GM12878 (cell line): Measurements from ENCODE around the gene PIR. TPM values are rescaled to one million over a fixed set of nuclear protein-coding genes. Genes with fewer than 3 reads are reported as not detected.

Experiments
- ATAC-seq: fragments of 200-7000 bp; cut with Tn5 transposase; 3 replicates; pipeline ENCODE4 v1.9.1; 2020; ENCODE audit warnings: mild to moderate bottlenecking, moderate library complexity
- Bru-seq: library from RNA; stranded (reverse); fragments of 400-500 nt; gene quantifications from one replicate; lab custom pipeline; 2021; lab: Mats Ljungman, UMichigan
- BruChase-seq, 2 experiments: library from RNA; stranded (reverse); fragments of 400-500 nt; gene quantifications; one replicate each; lab custom pipeline; 2021; lab: Mats Ljungman, UMichigan
- BruUV-seq: library from RNA; stranded (reverse); fragments of 400-500 nt; replicated peaks from 2 replicates; lab custom pipeline; 2021; lab: Mats Ljungman, UMichigan
- CTCF ChIA-PET: fragments of 300-600 bp; sonication (Branson Sonifier 250); formaldehyde crosslinking; extraction: SDS; loops from one replicate; lab custom pipeline; 2021; ENCODE audit warnings: inconsistent platforms; lab: Yijun Ruan, JAX
- POLR2A ChIA-PET: fragments of 350-600 bp; formaldehyde crosslinking; extraction: SDS; loops from one replicate; lab custom pipeline; 2021; ENCODE audit warnings: inconsistent platforms; lab: Charles Lee
- RAD21 ChIA-PET: fragments of 300-600 bp; sonication (Branson Sonifier 250); formaldehyde crosslinking; loops from one replicate; lab custom pipeline; 2023; ENCODE audit warnings: antibody characterized with exemption; ENCODE audit not compliant: unreplicated experiment; lab: Charles Lee
- SMC1A ChIA-PET: fragments of 300-600 bp; sonication (Branson Sonifier 250); formaldehyde crosslinking; loops from one replicate; lab custom pipeline; 2023; ENCODE audit not compliant: unreplicated experiment, uncharacterized antibody; lab: Charles Lee
- DNase-seq: peaks from one replicate; pipeline ENCODE4 v3.0.0-alpha.2; 2011; ENCODE audit warnings: low read depth, low spot score
- FAIRE-seq: peaks from 3 replicates; lab custom pipeline; 2011; peaks lifted over from hg19 to GRCh38; lab: Jason Lieb, UNC
- H2AFZ ChIP-seq: 2 replicates; pipeline ENCODE4 v1.6.0; 2011; ENCODE audit warnings: low read depth, low read length, control low read depth; ENCODE audit not compliant: control insufficient read depth
- H3K27ac ChIP-seq: 2 replicates; pipeline ENCODE4 v1.5.1; 2011; ENCODE audit warnings: control low read depth; ENCODE audit not compliant: control insufficient read depth, insufficient read depth
- H3K27me3 ChIP-seq, 2 experiments: replicated peaks in 1 of 2; 2 replicates each; pipeline versions ENCODE4 v1.6.0 to v1.6.1; 2011; ENCODE audit warnings: low read length in 1 of 2; ENCODE audit not compliant: control insufficient read depth in 2 of 2, insufficient read depth in 2 of 2
- H3K36me3 ChIP-seq, 2 experiments: 2 replicates each; pipeline ENCODE4 v1.5.1; 2011; ENCODE audit warnings: low read length in 1 of 2; ENCODE audit not compliant: control insufficient read depth in 2 of 2, insufficient read depth in 2 of 2
- H3K4me1 ChIP-seq: 2 replicates; pipeline ENCODE4 v1.6.1; 2011; ENCODE audit warnings: mild to moderate bottlenecking, low read length, moderate library complexity, mixed read lengths; ENCODE audit not compliant: control insufficient read depth, insufficient read depth
- H3K4me2 ChIP-seq: 2 replicates; pipeline ENCODE4 v1.6.0; 2011; ENCODE audit warnings: control low read depth; ENCODE audit not compliant: control insufficient read depth, insufficient read depth
- H3K4me3 ChIP-seq: fragments of 200-600 bp; sonication (generic); 2 replicates; pipeline ENCODE4 v1.5.1; 2016
- H3K79me2 ChIP-seq: 2 replicates; pipeline ENCODE4 v1.6.0; 2011; ENCODE audit warnings: low read length; ENCODE audit not compliant: control insufficient read depth, insufficient read depth
- H3K9ac ChIP-seq: 2 replicates; pipeline ENCODE4 v1.8.0; 2011; ENCODE audit warnings: low read length, control low read depth, mixed read lengths; ENCODE audit not compliant: control insufficient read depth, insufficient read depth
- H3K9me3 ChIP-seq: replicated peaks from 3 replicates; pipeline ENCODE4 v1.5.1; 2011; ENCODE audit warnings: mild to moderate bottlenecking, low read length; ENCODE audit not compliant: control insufficient read depth, insufficient read depth
- H4K20me1 ChIP-seq: 2 replicates; pipeline ENCODE4 v1.6.0; 2011; ENCODE audit not compliant: control insufficient read depth, insufficient read depth
- BACH1 ChIP-seq: fragments of 450-650 bp; IDR thresholded peaks from 2 replicates; pipeline ENCODE4 v1.6.1; 2017; ENCODE audit warnings: mild to moderate bottlenecking, borderline replicate concordance
- BHLHE40 ChIP-seq, 2 experiments: fragments of 450-650 bp in 1 of 2; IDR thresholded peaks; 2 replicates each; pipeline ENCODE4 v1.6.1; 2011 to 2017; ENCODE audit warnings: low read depth in 2 of 2, borderline replicate concordance in 1 of 2, improper control_type of control experiment in 1 of 2, low read length in 1 of 2, mild to moderate bottlenecking in 1 of 2
- CTCF ChIP-seq, 3 experiments: IDR thresholded peaks in 2 of 3; conservative IDR thresholded peaks in 1 of 3; 2 replicates each; pipeline ENCODE4 v1.5.1; 2011; ENCODE audit warnings: low read depth in 3 of 3, low read length in 3 of 3, mild to moderate bottlenecking in 3 of 3, control low read depth in 2 of 3, moderate library complexity in 2 of 3, inconsistent platforms in 1 of 3, mixed read lengths in 1 of 3; ENCODE audit not compliant: control insufficient read depth in 2 of 3, insufficient read depth in 1 of 3; ENCODE audit errors: extremely low read depth in 1 of 3
- IKZF1 ChIP-seq: fragments of 450-650 bp; conservative IDR thresholded peaks from 2 replicates; pipeline ENCODE4 v1.6.1; 2017; ENCODE audit warnings: antibody characterized with exemption, mild to moderate bottlenecking
- KDM1A ChIP-seq: fragments of 200-600 bp; sonication (generic); IDR thresholded peaks from 2 replicates; pipeline ENCODE4 v1.6.1; 2016; ENCODE audit warnings: borderline replicate concordance
- PBX3 ChIP-seq: IDR thresholded peaks from 2 replicates; pipeline ENCODE4 v1.6.1; 2011; ENCODE audit warnings: mild to moderate bottlenecking, low read depth, low read length, moderate library complexity; ENCODE audit not compliant: insufficient replicate concordance
- PKNOX1 ChIP-seq: fragments of 450-650 bp; IDR thresholded peaks from 2 replicates; pipeline ENCODE4 v1.6.1; 2016; ENCODE audit warnings: mild to moderate bottlenecking
- POLR2A ChIP-seq: IDR thresholded peaks from 2 replicates; pipeline ENCODE4 v1.6.1; 2011; ENCODE audit warnings: low read depth, mild to moderate bottlenecking, low read length
- RBBP5 ChIP-seq: fragments of 200-600 bp; sonication (generic); conservative IDR thresholded peaks from 2 replicates; pipeline ENCODE4 v1.6.1; 2016
- RCOR1 ChIP-seq: conservative IDR thresholded peaks from 2 replicates; pipeline ENCODE4 v1.6.1; 2012; ENCODE audit warnings: low read depth, low read length, improper control_type of control experiment
- SP1 ChIP-seq: IDR thresholded peaks from one replicate; pipeline ENCODE4 v1.6.1; 2011; ENCODE audit warnings: low read depth, low read length
- WGBS: methylation state at CpG from one replicate; pipeline ENCODE4 v1.1.6; 2016; ENCODE audit warnings: low lambda C conversion rate; ENCODE audit not compliant: insufficient replicate concordance, insufficient coverage; ENCODE audit errors: missing lambda C conversion rate; 5-methylcytosine and 5-hydroxymethylcytosine counted together
- in situ Hi-C: fragments of 300-500 bp; cut with MboI; formaldehyde crosslinking; loops from 9 replicates; pipeline ENCODE4 v1.14.3; 2018; ENCODE audit warnings: mixed read lengths
- intact Hi-C: fragments of 100-400 bp; cut with micrococcal nuclease; formaldehyde crosslinking; loops from one replicate; pipeline ENCODE4 v1.14.2; 2022; ENCODE audit not compliant: unreplicated experiment
- long read RNA-seq, 2 experiments: library from polyadenylated mRNA; unstranded; transcript quantifications; one replicate each; pipeline ENCODE4 v2.0.0, GENCODE V29; 2019 to 2020
- polyA minus RNA-seq, 3 experiments: library from RNA; depleted of rRNA, polyadenylated mRNA; stranded (reverse); fragments of >200 nt; gene quantifications; 2 replicates each; pipeline ENCODE4 v1.2.3, GENCODE V29; 2011
- polyA plus RNA-seq, 11 experiments: library from polyadenylated mRNA; depleted of rRNA in 4 of 11; unstranded in 6 of 11; stranded (reverse) in 5 of 11; fragments of >200 nt; fragmentation: Nextera tagmentation in 4 of 11; fragmentation: Illumina TruSeq in 1 of 11; extraction: Ambion mirVana in 4 of 11; extraction: Trizol in 1 of 11; gene quantifications; 1 replicate in 1 of 11; 2 replicates in 10 of 11; pipeline versions ENCODE4 v1.2.1 to v1.2.3, GENCODE V29; 2011 to 2016; ENCODE audit warnings: inconsistent platforms in 2 of 11, missing spikeins in 2 of 11, low read depth in 1 of 11
- total RNA-seq, 4 experiments: library from RNA; depleted of rRNA in 3 of 4; stranded (reverse); fragments of >200 nt in 3 of 4; fragmentation: Illumina TruSeq in 1 of 4; extraction: Trizol in 1 of 4; gene quantifications; 2 replicates each; pipeline versions ENCODE4 v1.2.1 to v1.2.3, GENCODE V29; 2013 to 2021

PIR gene
- 2.4 and 4.4 TPM in 2 replicates for total RNA-seq (2013; cell fraction: nucleolus; rRNA removed)
- total RNA-seq (2014; rRNA removed) (3.8 and 5.3 TPM in 2 replicates), total RNA-seq (2014; rRNA removed; fragmentation: Illumina TruSeq; extraction: Trizol) (5.3 and 6.3 TPM in 2 replicates), total RNA-seq (2021) (4.1 and 5.0 TPM in 2 replicates), polyA plus RNA-seq (2011; rRNA removed) (16.5 and 25.2 TPM in 2 replicates), polyA plus RNA-seq (2014; fragmentation: Illumina TruSeq; extraction: Trizol) (6.6 and 7.3 TPM in 2 replicates), polyA plus RNA-seq (2014; fragmentation: Nextera tagmentation; extraction: Ambion mirVana) (10 to 100 TPM; 10.4 to 10.9 TPM), polyA plus RNA-seq (2014; rRNA removed) (5.4 and 5.7 TPM in 2 replicates), polyA plus RNA-seq (2016; fragmentation: Nextera tagmentation; extraction: Ambion mirVana) (1 to 10 TPM; 7.4 to 9.9 TPM), polyA minus RNA-seq (2011; rRNA and poly(A)+ RNA removed) (6.9 and 7.0 TPM in 2 replicates), Bru-seq, nascent RNA (percentile 42 among the genes with signal in this experiment), BruChase-seq, experiment 1, labeled RNA remaining after a 6-hour chase (percentile 36 among the genes with signal in this experiment), BruChase-seq, experiment 2, labeled RNA remaining after a 2-hour chase (percentile 32 among the genes with signal in this experiment)
- 5.9 TPM for polyA plus RNA-seq (2011; ENCODE audit: low read depth)
- polyA plus RNA-seq (2011; cell fraction: cytosol; rRNA removed) = 10.7 and 15.3 TPM in 2 replicates
- 8.2 and 8.8 TPM in 2 replicates for polyA plus RNA-seq (2011; cell fraction: nucleus; rRNA removed)
- polyA plus RNA-seq (2012) = 7.1 and 7.3 TPM in 2 replicates
- polyA minus RNA-seq (2011; cell fraction: cytosol; rRNA and poly(A)+ RNA removed) = 3.1 and 4.8 TPM in 2 replicates
- polyA minus RNA-seq (2011; cell fraction: nucleus; rRNA and poly(A)+ RNA removed) = 3.7 and 4.0 TPM in 2 replicates
- long read RNA-seq, experiment 1, transcript PIR-201 (10 exons, 1,282 nt) = major isoform, 11 of 14 reads
- long read RNA-seq, experiment 1, partial matches to known transcripts = 0 of 14 reads
- long read RNA-seq, experiment 1, other reads (novel, unspliced or antisense) = 2 of 14 reads
- long read RNA-seq, experiment 2, transcript PIR-201 (10 exons, 1,282 nt) = major isoform, 59 of 86 reads
- long read RNA-seq, experiment 2, transcript PIR-202 (10 exons, 1,539 nt) = minor isoform, 9 of 86 reads
- long read RNA-seq, experiment 2, partial matches to known transcripts = 3 of 86 reads
- long read RNA-seq, experiment 2, other reads (novel, unspliced or antisense) = 15 of 86 reads

GRCh38 chrX:15493118-15493962 is at the start of gene PIR:
Gene PIR (minus strand): TSS chrX:15493333. CDS start chrX:15491257, 2,076 bp downstream.
- peak within 1 kb of the TSS; percentile 66 for H3K4me2 ChIP-seq
- H3K9ac ChIP-seq = peak within 1 kb of the TSS; percentile 65; the same call in 1 of the 2 replicates

More at GRCh38 chrX:15493118-15493962, at the start of gene PIR:
- DNase-seq = peak; percentile 17
- no peaks in the 10 kb centered on the region for H3K9me3 ChIP-seq
- H2AFZ ChIP-seq = peak within 1 kb of the TSS; percentile 80
- peak; percentile 97 for ATAC-seq
- no peaks in the 10 kb centered on the region; the same call in 1 of the 2 replicates for H4K20me1 ChIP-seq
- intact Hi-C loops = loop anchor here (10.0 kb wide), 1 partner anchor 181 kb away; no protein-coding TSS in a partner anchor
- H3K79me2 ChIP-seq = no peaks in the 10 kb centered on the region
- POLR2A ChIA-PET = interaction anchor here (1.5 kb wide), 1 partner anchor 10 kb away, joined by 3 read pairs; no protein-coding TSS in a partner anchor
- 27% methylated on average over 43 of the region's 47 CpGs for WGBS
- RAD21 ChIA-PET = interaction anchor here (1.0 to 1.9 kb wide), 4 partner anchors 9 to 479 kb away, joined by 3 to 10 read pairs (median 5); no protein-coding TSS in a partner anchor
- no peaks in the 10 kb centered on the region for H3K27me3 ChIP-seq
- no peaks in the 10 kb centered on the region for H3K36me3 ChIP-seq
- no TSS peak for BruUV-seq
- peak; percentile 47 for FAIRE-seq
- H3K27ac ChIP-seq = peak within 1 kb of the TSS; percentile 52
- peak within 1 kb of the TSS; percentile 48 for H3K4me3 ChIP-seq
- TF ChIP-seq POLR2A = peak; percentile 68
- TF ChIP-seq IKZF1 = peak; percentile 57; the same call in 1 of the 2 replicates
- no peak for TF ChIP-seq RBBP5
- peak; percentile 32 for TF ChIP-seq PBX3
- TF ChIP-seq BHLHE40 (IDR thresholded peaks at IDR 0.05; ENCODE audit: borderline replicate concordance in 1 of 2, low read depth in 2 of 2, low read length in 1 of 2) = peak in 1 of 2 experiments; percentile 41; a peak in 1 of 4 replicates
- peak; percentile 85 for TF ChIP-seq PKNOX1
- no peak for TF ChIP-seq RCOR1
- TF ChIP-seq SP1 = no peak
- peak; percentile 99 for TF ChIP-seq BACH1
- no peak for TF ChIP-seq KDM1A
- peak; percentile 31 to 41 (median 38); a peak in 4 of 6 replicates for TF ChIP-seq CTCF (IDR thresholded peaks at IDR 0.05 in 2 of 3, conservative IDR thresholded peaks at IDR 0.05 in 1 of 3; ENCODE audit: control insufficient read depth in 2 of 3, extremely low read depth in 1 of 3, insufficient read depth in 1 of 3, low read depth in 3 of 3, low read length in 3 of 3)
- TF ChIP-seq, all 136 proteins: peak for 7
- SMC1A ChIA-PET = interaction anchor here (1.7 to 4.4 kb wide), 3 partner anchors 19 to 26 kb away, joined by 7 to 12 read pairs (median 7); no protein-coding TSS in a partner anchor
- CTCF ChIA-PET = interaction anchor here (0.7 to 2.3 kb wide), 10 partner anchors 10 to 232 kb away, joined by 3 to 13 read pairs (median 4); no protein-coding TSS in a partner anchor
- in situ Hi-C loops = no loop called here
- H3K4me1 ChIP-seq = no peaks in the 10 kb centered on the region
